HCT116 (cell line): ENCODE measurements around the gene IRF2BP2. TPM values are rescaled to one million over a fixed set of nuclear protein-coding genes. Genes with fewer than 3 reads are reported as not detected.
A peak's percentile ranks its signal among the peaks of the same experiment; 100 is the strongest.

Source experiments
- ATAC-seq: fragments of 200-7000 bp; cut with Tn5 transposase; 2 replicates; pipeline ENCODE4 v1.9.1; 2020; ENCODE audit warnings: mild to moderate bottlenecking, moderate library complexity
- BruUV-seq: library from RNA; stranded (reverse); fragments of 400-500 nt; replicated peaks from 2 replicates; lab custom pipeline; 2021; lab: Mats Ljungman, UMichigan
- CTCF ChIA-PET: fragments of 300-600 bp; sonication (Branson Sonifier 250); formaldehyde crosslinking; loops from one replicate; lab custom pipeline; 2021; ENCODE audit warnings: antibody characterized with exemption; lab: Charles Lee
- POLR2A ChIA-PET: fragments of 300-600, 350-600 bp; sonication (Branson Sonifier 250); formaldehyde crosslinking; loops from one replicate; lab custom pipeline; 2021; ENCODE audit warnings: antibody characterized with exemption; lab: Charles Lee
- RAD21 ChIA-PET, 2 experiments: fragments of 300-600 bp; sonication (Branson Sonifier 250); formaldehyde crosslinking; loops; one replicate each; lab custom pipeline; 2023; ENCODE audit warnings: low total read pairs in 2 of 2; ENCODE audit not compliant: uncharacterized antibody in 2 of 2, unreplicated experiment in 2 of 2, low non-redundant PET in 1 of 2; lab: Charles Lee
- DNase-seq: peaks from one replicate; pipeline ENCODE4 v3.0.0-alpha.2; 2010; ENCODE audit warnings: low read depth, low spot score
- H2AFZ ChIP-seq: fragments of 200-600 bp; shearing (Covaris generic), sonication (generic); 2 replicates; pipeline ENCODE4 v1.6.1; 2017; ENCODE audit warnings: low read depth, mixed run types, mixed read lengths, antibody characterized with exemption, low read length; ENCODE audit not compliant: poor library complexity, severe bottlenecking
- H3K27ac ChIP-seq: 2 replicates; pipeline ENCODE4 v1.5.1; 2012; ENCODE audit warnings: low read depth, low read length
- H3K27me3 ChIP-seq: fragments of 200-600 bp; sonication (generic); 2 replicates; pipeline ENCODE4 v1.6.1; 2016; ENCODE audit warnings: mixed run types, low read length, mixed read lengths; ENCODE audit not compliant: insufficient read depth
- H3K36me3 ChIP-seq, 2 experiments: fragments of 200-500 bp in 1 of 2; fragments of 200-600 bp in 1 of 2; sonication (Bioruptor generic) in 1 of 2; sonication (generic) in 1 of 2; 2 replicates each; pipeline versions ENCODE4 v1.5.1 to v1.6.1; 2014 to 2016; ENCODE audit warnings: low read length in 2 of 2, inconsistent platforms in 1 of 2, mixed read lengths in 1 of 2, mixed run types in 1 of 2; ENCODE audit not compliant: insufficient read depth in 2 of 2, control insufficient read depth in 1 of 2
- H3K4me1 ChIP-seq, 2 experiments: fragments of 200-600 bp in 1 of 2; sonication (generic) in 1 of 2; 2 replicates each; pipeline versions ENCODE4 v1.5.1 to v1.6.1; 2012 to 2017; ENCODE audit warnings: low read length in 2 of 2, inconsistent platforms in 1 of 2, mild to moderate bottlenecking in 1 of 2, mixed read lengths in 1 of 2, mixed run types in 1 of 2, moderate library complexity in 1 of 2; ENCODE audit not compliant: insufficient read depth in 2 of 2, control insufficient read depth in 1 of 2
- H3K4me2 ChIP-seq: fragments of 200-600 bp; sonication (generic); 2 replicates; pipeline ENCODE4 v1.6.1; 2017; ENCODE audit warnings: mixed run types, low read length, mixed read lengths
- H3K4me3 ChIP-seq, 2 experiments: fragments of 200-600 bp in 1 of 2; sonication (generic) in 1 of 2; replicated peaks in 1 of 2; 2 replicates each; pipeline ENCODE4 v1.5.1; 2011 to 2016; ENCODE audit warnings: low read length in 2 of 2, control low read depth in 1 of 2, low read depth in 1 of 2, mild to moderate bottlenecking in 1 of 2, mixed read lengths in 1 of 2, mixed run types in 1 of 2
- H3K79me2 ChIP-seq: fragments of 200-600 bp; sonication (generic); 2 replicates; pipeline ENCODE4 v1.6.1; 2017; ENCODE audit warnings: mild to moderate bottlenecking, mixed run types, low read length, moderate library complexity, mixed read lengths; ENCODE audit not compliant: insufficient read depth
- H3K9ac ChIP-seq: fragments of 200-600 bp; sonication (generic); 2 replicates; pipeline ENCODE4 v1.6.1; 2016; ENCODE audit warnings: low read length, mixed read lengths
- H3K9me2 ChIP-seq: fragments of 200-600 bp; sonication (generic), shearing (Covaris generic); 2 replicates; pipeline ENCODE4 v1.6.1; 2017; ENCODE audit warnings: mixed run types, mild to moderate bottlenecking, moderate library complexity; ENCODE audit not compliant: insufficient read depth
- H3K9me3 ChIP-seq, 2 experiments: fragments of 200-500 bp in 1 of 2; fragments of 200-600 bp in 1 of 2; sonication (Bioruptor generic) in 1 of 2; sonication (generic) in 1 of 2; 2 replicates each; pipeline ENCODE4 v1.6.1; 2014 to 2017; ENCODE audit warnings: low read length in 2 of 2, mixed read lengths in 2 of 2, inconsistent platforms in 1 of 2, low read depth in 1 of 2, mild to moderate bottlenecking in 1 of 2, mixed run types in 1 of 2, moderate library complexity in 1 of 2; ENCODE audit not compliant: control insufficient read depth in 1 of 2, insufficient read depth in 1 of 2
- H4K20me1 ChIP-seq: fragments of 200-600 bp; sonication (generic), shearing (Covaris generic); 2 replicates; pipeline ENCODE4 v1.6.1; 2017; ENCODE audit warnings: mixed run types, mild to moderate bottlenecking, moderate library complexity; ENCODE audit not compliant: insufficient read depth
- CBX3 ChIP-seq: IDR thresholded peaks from 2 replicates; pipeline ENCODE4 v1.6.1; 2012; ENCODE audit warnings: low read depth
- CEBPB ChIP-seq: IDR thresholded peaks from 2 replicates; pipeline ENCODE4 v1.6.1; 2012; ENCODE audit warnings: low read depth
- EGR1 ChIP-seq: IDR thresholded peaks from 2 replicates; pipeline ENCODE4 v1.6.1; 2012; ENCODE audit warnings: low read depth
- EZH2phosphoT487 ChIP-seq: fragments of 200-600 bp; IDR thresholded peaks from 2 replicates; pipeline ENCODE4 v1.6.1; 2018; ENCODE audit warnings: antibody characterized with exemption, borderline replicate concordance
- JUND ChIP-seq: IDR thresholded peaks from 2 replicates; pipeline ENCODE4 v1.6.1; 2012
- POLR2A ChIP-seq: IDR thresholded peaks from 2 replicates; pipeline ENCODE4 v1.7.0; 2011; ENCODE audit warnings: borderline replicate concordance; ENCODE audit not compliant: insufficient read depth, insufficient read length; ENCODE audit errors: extremely low read depth
- POLR2AphosphoS5 ChIP-seq: IDR thresholded peaks from 2 replicates; pipeline ENCODE4 v1.6.1; 2011; ENCODE audit warnings: mild to moderate bottlenecking, low read depth, low read length, moderate library complexity
- RAD21 ChIP-seq: IDR thresholded peaks from 2 replicates; pipeline ENCODE4 v1.6.1; 2012; ENCODE audit warnings: low read depth, mild to moderate bottlenecking
- SIN3A ChIP-seq: IDR thresholded peaks from 2 replicates; pipeline ENCODE4 v1.6.1; 2012; ENCODE audit warnings: low read depth
- SP1 ChIP-seq: IDR thresholded peaks from 2 replicates; pipeline ENCODE4 v1.6.1; 2012; ENCODE audit warnings: low read depth
- SRF ChIP-seq: IDR thresholded peaks from 2 replicates; pipeline ENCODE4 v1.6.1; 2012; ENCODE audit warnings: low read depth
- TCF7L2 ChIP-seq: IDR thresholded peaks from 2 replicates; pipeline ENCODE4 v1.7.0; 2011; ENCODE audit warnings: borderline replicate concordance, inconsistent platforms; ENCODE audit not compliant: insufficient read depth, insufficient read length; ENCODE audit errors: extremely low read depth
- ZFX ChIP-seq: fragments of 450-650 bp; IDR thresholded peaks from 2 replicates; pipeline ENCODE4 v1.6.1; 2017
- ZNF274 ChIP-seq: fragments of 200-500 bp; sonication (Bioruptor generic); IDR thresholded peaks from 2 replicates; pipeline ENCODE4 v1.6.1; 2014; ENCODE audit warnings: mild to moderate bottlenecking, low read depth, low read length, inconsistent platforms
- intact Hi-C: fragments of 100-400 bp; cut with micrococcal nuclease; formaldehyde crosslinking; loops from 2 replicates; pipeline ENCODE4 v1.10.0; 2022
- total RNA-seq: library from RNA; stranded (reverse); gene quantifications from one replicate; pipeline ENCODE4 v1.2.1, GENCODE V29; 2021; ENCODE audit not compliant: unreplicated experiment
- TF ChIP-seq, protein P1 (sequence below): IDR thresholded peaks from 2 replicates; pipeline ENCODE4 v1.6.1; 2012; ENCODE audit warnings: low read depth
- TF ChIP-seq, protein P2 (sequence below): IDR thresholded peaks from 2 replicates; pipeline ENCODE4 v1.6.1; 2012

IRF2BP2 gene
- total RNA-seq, 1 experiment from 2014 or later: 61.3 TPM

GRCh38 chr1:234599617-234600417 lies 10.2 kb downstream of the IRF2BP2 start:
- no peaks in the 10 kb centered on the region for H3K9me2 ChIP-seq
- intact Hi-C loops: loop anchor here (2.0 to 5.0 kb wide), 2 partner anchors 101 to 267 kb away; no protein-coding TSS in a partner anchor
- H3K27ac ChIP-seq: peak overlapping the region; percentile 69
- ATAC-seq (peak; percentile 85), DNase-seq (peak; percentile 51)
- H3K4me2 ChIP-seq: peak overlapping the region; percentile 80
- RAD21 ChIA-PET: interaction anchor here in 1 of 2 experiments (0.6 kb wide), 1 partner anchor 851 kb away, joined by 3 read pairs; no protein-coding TSS in a partner anchor
- H3K27me3 ChIP-seq: no peaks in the 10 kb centered on the region
- CTCF ChIA-PET: interaction anchor here (2.8 kb wide), 1 partner anchor 484 kb away, joined by 9 read pairs; no protein-coding TSS in a partner anchor
- H3K9ac ChIP-seq: peak overlapping the region; percentile 69
- H3K79me2 ChIP-seq: peaks cover 24% of the 10 kb centered on the region
- no peaks in the 10 kb centered on the region for H3K9me3 ChIP-seq
- H2AFZ ChIP-seq: no peak overlapping the region
- peaks cover under 1% of the 10 kb centered on the region; the same call in 1 of the 2 replicates for H4K20me1 ChIP-seq
- BruUV-seq: no TSS peak
- peak; percentile 78; the same call in 1 of the 2 replicates for TF ChIP-seq SIN3A
- TF ChIP-seq, protein P1, sequence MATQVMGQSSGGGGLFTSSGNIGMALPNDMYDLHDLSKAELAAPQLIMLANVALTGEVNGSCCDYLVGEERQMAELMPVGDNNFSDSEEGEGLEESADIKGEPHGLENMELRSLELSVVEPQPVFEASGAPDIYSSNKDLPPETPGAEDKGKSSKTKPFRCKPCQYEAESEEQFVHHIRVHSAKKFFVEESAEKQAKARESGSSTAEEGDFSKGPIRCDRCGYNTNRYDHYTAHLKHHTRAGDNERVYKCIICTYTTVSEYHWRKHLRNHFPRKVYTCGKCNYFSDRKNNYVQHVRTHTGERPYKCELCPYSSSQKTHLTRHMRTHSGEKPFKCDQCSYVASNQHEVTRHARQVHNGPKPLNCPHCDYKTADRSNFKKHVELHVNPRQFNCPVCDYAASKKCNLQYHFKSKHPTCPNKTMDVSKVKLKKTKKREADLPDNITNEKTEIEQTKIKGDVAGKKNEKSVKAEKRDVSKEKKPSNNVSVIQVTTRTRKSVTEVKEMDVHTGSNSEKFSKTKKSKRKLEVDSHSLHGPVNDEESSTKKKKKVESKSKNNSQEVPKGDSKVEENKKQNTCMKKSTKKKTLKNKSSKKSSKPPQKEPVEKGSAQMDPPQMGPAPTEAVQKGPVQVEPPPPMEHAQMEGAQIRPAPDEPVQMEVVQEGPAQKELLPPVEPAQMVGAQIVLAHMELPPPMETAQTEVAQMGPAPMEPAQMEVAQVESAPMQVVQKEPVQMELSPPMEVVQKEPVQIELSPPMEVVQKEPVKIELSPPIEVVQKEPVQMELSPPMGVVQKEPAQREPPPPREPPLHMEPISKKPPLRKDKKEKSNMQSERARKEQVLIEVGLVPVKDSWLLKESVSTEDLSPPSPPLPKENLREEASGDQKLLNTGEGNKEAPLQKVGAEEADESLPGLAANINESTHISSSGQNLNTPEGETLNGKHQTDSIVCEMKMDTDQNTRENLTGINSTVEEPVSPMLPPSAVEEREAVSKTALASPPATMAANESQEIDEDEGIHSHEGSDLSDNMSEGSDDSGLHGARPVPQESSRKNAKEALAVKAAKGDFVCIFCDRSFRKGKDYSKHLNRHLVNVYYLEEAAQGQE: no peak
- peak; percentile 44 for TF ChIP-seq SP1
- TF ChIP-seq SRF: peak; percentile 81
- TF ChIP-seq RAD21: 0 out of 2 replicates have a peak, but pooled peaks have one; percentile 6
- peak; percentile 97 for TF ChIP-seq TCF7L2
- peak; percentile 31; the same call in 1 of the 2 replicates for TF ChIP-seq JUND
- TF ChIP-seq ZNF274: no peak
- no peak for TF ChIP-seq CEBPB
- TF ChIP-seq EZH2phosphoT487: no peak
- TF ChIP-seq, protein P2, sequence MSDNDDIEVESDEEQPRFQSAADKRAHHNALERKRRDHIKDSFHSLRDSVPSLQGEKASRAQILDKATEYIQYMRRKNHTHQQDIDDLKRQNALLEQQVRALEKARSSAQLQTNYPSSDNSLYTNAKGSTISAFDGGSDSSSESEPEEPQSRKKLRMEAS: peak; percentile 97
- peak; percentile 35 for TF ChIP-seq POLR2A
- peak; percentile 75 for TF ChIP-seq CBX3
- peak; percentile 73 for TF ChIP-seq POLR2AphosphoS5
- peak; percentile 61 for TF ChIP-seq ZFX
- no peak for TF ChIP-seq EGR1
- H3K36me3 ChIP-seq: no peaks in the 10 kb centered on the region
- H3K4me1 ChIP-seq: peaks cover 55 to 61% of the 10 kb centered on the region in 2 experiments
- peak overlapping the region; percentile 45 to 55 for H3K4me3 ChIP-seq
- POLR2A ChIA-PET: interaction anchor here (1.1 to 3.1 kb wide), 3 partner anchors 11 to 99 kb away, joined by 3 to 26 read pairs (median 3); partner anchors contain the start of gene IRF2BP2
